Naive B cell (primary cell): ENCODE data around the gene ETNK2. TPM values are rescaled to one million over a fixed set of nuclear protein-coding genes. Genes with fewer than 3 reads are reported as not detected.

Source experiments
- ATAC-seq, 2 donors: fragments of 150-1000 bp; cut with Tn5 transposase; 2 replicates each; pipeline ENCODE4 v1.10.0; 2021; ENCODE audit warnings: low read depth in 2 of 2, mild to moderate bottlenecking in 2 of 2, moderate library complexity in 2 of 2
- DNase-seq: peaks from one replicate; pipeline ENCODE4 v3.0.0; 2022
- H3K27ac Mint-ChIP-seq, 6 donors: one replicate each; pipeline ENCODE4 v1.8.0; 2020 to 2022; ENCODE audit warnings: mild to moderate bottlenecking in 6 of 6, mixed read lengths in 6 of 6, moderate library complexity in 5 of 6, inconsistent platforms in 2 of 6
- H3K27me3 Mint-ChIP-seq, 3 donors: one replicate each; pipeline ENCODE4 v1.8.0; 2021 to 2022; ENCODE audit warnings: mixed read lengths in 3 of 3, mild to moderate bottlenecking in 1 of 3
- H3K36me3 Mint-ChIP-seq, 2 donors: one replicate each; pipeline ENCODE4 v1.8.0; 2020 to 2022; ENCODE audit warnings: mixed read lengths in 2 of 2, inconsistent platforms in 1 of 2, mild to moderate bottlenecking in 1 of 2
- H3K4me1 Mint-ChIP-seq, 3 donors: one replicate each; pipeline ENCODE4 v1.8.0; 2020 to 2022; ENCODE audit warnings: mixed read lengths in 3 of 3, inconsistent platforms in 1 of 3, mild to moderate bottlenecking in 1 of 3, moderate library complexity in 1 of 3
- H3K4me3 Mint-ChIP-seq, 8 donors: one replicate each; pipeline ENCODE4 v1.8.0; 2020 to 2022; ENCODE audit warnings: mild to moderate bottlenecking in 8 of 8, mixed read lengths in 8 of 8, moderate library complexity in 8 of 8, inconsistent platforms in 2 of 8
- H3K9me3 Mint-ChIP-seq, 7 donors: one replicate each; pipeline ENCODE4 v1.8.0; 2020 to 2022; ENCODE audit warnings: mixed read lengths in 7 of 7, mild to moderate bottlenecking in 5 of 7, inconsistent platforms in 2 of 7, moderate library complexity in 1 of 7
- polyA plus RNA-seq, 6 donors: library from polyadenylated mRNA; unstranded; fragments of 300-500 nt; fragmentation: Illumina TruSeq; gene quantifications; one replicate each; pipeline ENCODE4 v1.2.3, GENCODE V29; 2021; ENCODE audit warnings: low read depth in 6 of 6

Gene ETNK2
- polyA plus RNA-seq, 6 donors from 2014 or later = 0.18 to 0.99 (median 0.35) TPM; not detected in 2

DNA sequence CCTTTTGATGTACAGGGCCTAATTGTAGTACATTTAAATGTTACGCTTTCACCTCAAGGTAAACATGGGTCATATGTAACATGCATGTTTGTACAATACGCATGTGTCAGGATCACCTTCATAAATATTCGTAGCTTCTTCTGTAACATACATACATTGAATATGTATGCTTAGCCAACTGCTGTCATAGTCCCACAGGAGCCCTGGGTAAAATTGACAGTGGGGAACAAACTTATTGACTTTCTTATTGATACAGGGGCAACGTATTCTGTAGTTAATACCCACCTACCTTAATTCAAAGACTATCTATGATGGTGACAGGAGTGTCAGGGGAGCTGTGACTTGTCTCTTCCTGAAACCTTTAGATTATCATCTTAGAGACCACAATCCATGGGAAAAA lies 18.0 kb upstream of the ETNK2 start:
- Mint-ChIP-seq H3K9me3 (peaks cover 3 to 61% (median 46%) of the 10 kb centered on the region in 7 donors), H3K4me1 (no peaks in the 10 kb centered on the region), H3K36me3 (peaks cover 0 to 17% of the 10 kb centered on the region in 2 donors), H3K27ac (no peak overlapping the region), H3K4me3 (no peak overlapping the region), H3K27me3 (peaks cover 10 to 20% (median 20%) of the 10 kb centered on the region in 3 donors)
- ATAC-seq = no peak
- no peak for DNase-seq

DNA sequence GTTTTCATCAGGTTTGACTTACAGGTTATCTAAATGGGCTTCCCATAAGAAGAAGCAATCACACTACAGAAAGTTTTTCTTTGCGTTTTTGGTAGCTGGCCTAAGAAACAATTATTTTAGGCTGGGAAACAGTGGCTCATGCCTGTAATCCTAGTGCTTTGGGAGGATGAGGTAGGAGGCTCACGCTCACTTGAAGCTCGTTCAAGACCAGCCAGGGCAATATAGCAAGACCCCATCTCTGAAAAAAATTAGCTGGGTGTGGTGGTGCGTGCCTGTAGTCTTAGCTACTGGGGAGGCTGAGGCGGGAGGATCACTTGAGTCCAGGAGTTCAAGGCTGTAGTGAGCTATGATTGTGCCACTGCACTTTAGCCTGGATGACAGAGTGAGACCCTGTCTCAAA lies 15.9 kb upstream of the ETNK2 start:
- DNase-seq (no peak), ATAC-seq (no peak)
- Mint-ChIP-seq H3K36me3 (peaks cover 0 to 6% of the 10 kb centered on the region in 2 donors), H3K9me3 (peaks cover 0 to 50% (median 45%) of the 10 kb centered on the region in 7 donors), H3K27ac (no peak overlapping the region), H3K27me3 (peaks cover 4 to 16% (median 13%) of the 10 kb centered on the region in 3 donors), H3K4me1 (no peaks in the 10 kb centered on the region), H3K4me3 (no peak overlapping the region)

DNA sequence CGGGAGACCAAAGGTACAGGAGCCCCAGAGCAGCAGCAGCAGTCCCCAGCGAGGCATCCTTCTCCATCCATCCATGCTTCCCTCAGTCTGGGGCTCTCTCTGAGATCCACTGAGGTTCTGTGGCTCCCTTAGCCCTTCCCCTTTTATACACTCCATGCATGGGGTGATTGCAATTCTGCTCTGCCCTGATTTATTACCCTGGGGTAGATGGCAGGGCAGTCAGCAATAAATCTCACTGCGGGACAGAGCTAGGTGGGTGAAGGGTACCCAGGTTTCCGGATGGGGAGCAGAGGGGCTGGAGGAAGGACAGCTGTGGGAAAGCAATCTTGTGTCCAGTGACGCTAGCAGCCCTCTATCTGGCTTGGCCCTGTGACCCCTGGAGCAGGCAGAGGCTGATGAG lies 14.4 kb upstream of the ETNK2 start, which contains the start of gene REN:
Gene REN, minus strand, starts transcription at position 119 of the 400 bp plus-strand sequence. Its CDS starts 44 bp downstream, at position 75.
- H3K4me3 Mint-ChIP-seq = no peak within 1 kb of the TSS
- H3K27me3 Mint-ChIP-seq = peaks cover 4 to 16% (median 15%) of the 10 kb centered on the region in 3 donors
- ATAC-seq (no peak), DNase-seq (no peak)
- H3K36me3 Mint-ChIP-seq = peaks cover 0 to 5% of the 10 kb centered on the region in 2 donors
- no peak within 1 kb of the TSS for H3K27ac Mint-ChIP-seq
- H3K4me1 Mint-ChIP-seq = no peaks in the 10 kb centered on the region
- H3K9me3 Mint-ChIP-seq = peaks cover 0 to 38% (median 34%) of the 10 kb centered on the region in 7 donors

DNA sequence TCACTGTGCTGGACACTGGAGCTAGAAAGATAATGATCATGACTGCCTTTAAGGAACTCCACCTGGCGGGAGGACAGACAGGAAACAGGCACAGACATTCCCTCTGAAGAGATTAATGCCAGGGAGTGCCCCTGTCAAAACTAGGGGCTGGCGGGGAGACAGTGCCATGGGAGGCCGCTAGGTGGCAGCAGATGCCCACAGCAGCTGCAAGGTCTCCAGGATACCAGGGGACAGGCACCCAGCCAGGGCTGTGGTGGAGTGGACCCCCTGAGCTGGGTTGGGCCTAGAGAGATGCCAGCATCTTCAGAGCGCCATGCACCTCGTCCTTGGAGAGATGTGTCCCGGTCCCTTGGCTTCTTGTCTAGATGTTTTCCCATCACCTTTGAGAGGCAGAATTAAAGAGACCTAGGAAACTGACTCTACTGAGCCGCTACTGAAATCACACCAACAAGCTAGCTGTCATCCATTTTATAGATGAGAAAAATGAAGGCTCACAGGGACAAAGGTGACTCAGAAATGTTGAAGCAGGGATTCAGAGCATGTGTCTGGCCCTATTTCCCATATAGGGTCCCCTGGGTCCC lies 10.7 kb upstream of the ETNK2 start:
- peak overlapping the region in 2 of 6 donors; percentile 11 to 61 for H3K27ac Mint-ChIP-seq
- H3K27me3 Mint-ChIP-seq = peaks cover 23 to 43% (median 39%) of the 10 kb centered on the region in 3 donors
- peaks cover 0 to 4% of the 10 kb centered on the region in 2 donors for H3K36me3 Mint-ChIP-seq
- no peaks in the 10 kb centered on the region for H3K4me1 Mint-ChIP-seq
- ATAC-seq (peak; percentile 83 to 89), DNase-seq (peak; percentile 64)
- peaks cover 0 to 9% (median 3%) of the 10 kb centered on the region in 7 donors for H3K9me3 Mint-ChIP-seq
- no peak overlapping the region for H3K4me3 Mint-ChIP-seq

DNA sequence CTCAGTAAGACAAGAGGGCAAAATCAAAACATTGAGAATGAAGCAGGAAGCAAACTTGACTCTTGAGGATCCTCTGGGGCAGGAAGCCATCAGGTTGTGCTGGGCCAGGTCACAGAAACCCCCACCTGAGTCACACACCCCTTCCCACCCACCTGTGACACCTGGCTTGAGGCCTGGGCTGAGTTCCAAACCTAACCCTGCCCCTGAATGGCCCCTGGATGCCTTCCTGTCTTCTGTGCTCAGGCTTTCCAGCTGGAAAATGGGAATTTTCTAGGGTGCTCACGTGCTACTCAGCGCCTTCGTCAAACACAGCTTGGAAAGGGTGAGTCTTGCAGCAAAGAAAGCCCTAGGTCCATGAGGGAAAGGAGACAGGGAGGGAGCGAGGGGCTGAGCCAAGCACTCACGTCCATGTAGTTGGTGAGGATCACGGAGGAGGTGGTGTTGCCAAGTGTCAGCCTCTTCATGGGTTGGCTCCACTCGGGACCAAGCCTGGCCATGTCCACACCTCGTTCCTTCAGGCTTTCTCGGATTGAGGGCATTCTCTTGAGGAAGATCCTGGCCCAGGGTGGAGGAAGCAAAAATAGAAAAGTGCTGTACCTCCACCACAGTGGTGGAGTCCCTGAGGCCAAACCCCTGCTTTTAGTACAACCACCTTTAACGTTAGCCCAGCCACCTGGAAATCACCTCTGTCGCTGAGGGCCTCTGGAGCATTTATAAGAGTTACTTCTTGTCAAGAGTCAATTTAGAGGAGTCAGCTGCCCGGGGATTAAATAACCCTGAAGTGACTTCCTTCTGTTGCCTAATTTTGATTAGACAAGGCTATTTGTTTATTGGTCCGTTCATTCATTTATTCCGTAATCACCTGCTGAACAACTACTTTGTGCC lies 10.0 kb upstream of the ETNK2 start:
- Mint-ChIP-seq H3K36me3 (no peaks in the 10 kb centered on the region), H3K27me3 (peaks cover 20 to 46% (median 46%) of the 10 kb centered on the region in 3 donors), H3K4me1 (no peaks in the 10 kb centered on the region), H3K27ac (peak overlapping the region in 2 of 6 donors; percentile 11 to 61), H3K4me3 (no peak overlapping the region), H3K9me3 (peaks cover 0 to 3% (median 0%) of the 10 kb centered on the region in 7 donors)
- DNase-seq = no peak
- no peak for ATAC-seq

DNA sequence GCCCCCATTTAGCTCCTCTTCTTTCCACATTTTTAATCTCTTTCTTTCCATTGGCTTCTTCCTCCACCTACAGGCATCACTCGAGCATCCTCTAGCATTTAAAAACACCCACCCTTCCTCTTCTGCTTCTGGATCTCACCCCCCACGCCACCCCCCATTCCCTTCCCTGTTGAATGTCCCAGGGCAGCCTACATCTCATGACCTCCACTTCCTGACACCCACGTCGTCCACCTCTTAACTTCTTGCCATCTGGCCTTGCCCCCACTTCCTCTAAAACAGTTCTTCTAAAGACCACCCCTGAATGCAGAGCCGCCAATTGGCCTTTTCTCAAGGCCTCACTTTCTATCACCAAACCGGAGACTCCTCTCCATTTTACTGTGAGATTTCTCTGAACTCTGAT lies 6.1 kb upstream of the ETNK2 start:
- no peak for DNase-seq
- H3K4me3 Mint-ChIP-seq = peak overlapping the region in 1 of 8 donors; percentile 19
- peaks cover 38 to 69% (median 58%) of the 10 kb centered on the region in 3 donors for H3K27me3 Mint-ChIP-seq
- H3K36me3 Mint-ChIP-seq = no peaks in the 10 kb centered on the region
- H3K27ac Mint-ChIP-seq = peak overlapping the region in 3 of 6 donors; percentile 23 to 64 (median 62)
- H3K9me3 Mint-ChIP-seq = no peaks in the 10 kb centered on the region
- H3K4me1 Mint-ChIP-seq = peaks cover 0 to 1% (median under 1%) of the 10 kb centered on the region in 3 donors
- ATAC-seq = no peak

DNA sequence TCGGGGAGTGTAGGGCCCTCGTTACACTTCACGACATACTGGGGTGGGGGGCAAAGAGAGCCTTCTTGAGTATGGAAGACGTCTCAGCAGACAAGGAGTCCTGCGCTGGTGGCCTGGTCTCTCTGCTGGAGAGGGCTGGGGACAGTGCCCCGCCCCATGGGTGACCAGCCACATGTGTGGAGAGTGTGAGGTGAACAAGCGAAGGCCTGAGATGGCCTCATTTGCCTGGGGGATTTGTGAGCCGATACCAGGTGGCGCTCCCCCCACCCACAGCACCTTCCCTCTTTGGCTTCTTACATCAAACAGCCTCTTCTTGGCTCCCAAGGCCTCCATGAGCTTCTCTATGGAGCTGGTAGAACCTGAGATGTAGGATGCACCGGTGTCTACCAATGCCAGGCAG lies 4.0 kb upstream of the ETNK2 start:
- Mint-ChIP-seq H3K4me3 (no peak overlapping the region), H3K27ac (peak overlapping the region in 1 of 6 donors; percentile 22), H3K36me3 (no peaks in the 10 kb centered on the region), H3K4me1 (peaks cover 0 to 9% (median 3%) of the 10 kb centered on the region in 3 donors), H3K9me3 (no peaks in the 10 kb centered on the region), H3K27me3 (peaks cover 37 to 66% (median 62%) of the 10 kb centered on the region in 3 donors)
- no peak for DNase-seq
- ATAC-seq = no peak

DNA sequence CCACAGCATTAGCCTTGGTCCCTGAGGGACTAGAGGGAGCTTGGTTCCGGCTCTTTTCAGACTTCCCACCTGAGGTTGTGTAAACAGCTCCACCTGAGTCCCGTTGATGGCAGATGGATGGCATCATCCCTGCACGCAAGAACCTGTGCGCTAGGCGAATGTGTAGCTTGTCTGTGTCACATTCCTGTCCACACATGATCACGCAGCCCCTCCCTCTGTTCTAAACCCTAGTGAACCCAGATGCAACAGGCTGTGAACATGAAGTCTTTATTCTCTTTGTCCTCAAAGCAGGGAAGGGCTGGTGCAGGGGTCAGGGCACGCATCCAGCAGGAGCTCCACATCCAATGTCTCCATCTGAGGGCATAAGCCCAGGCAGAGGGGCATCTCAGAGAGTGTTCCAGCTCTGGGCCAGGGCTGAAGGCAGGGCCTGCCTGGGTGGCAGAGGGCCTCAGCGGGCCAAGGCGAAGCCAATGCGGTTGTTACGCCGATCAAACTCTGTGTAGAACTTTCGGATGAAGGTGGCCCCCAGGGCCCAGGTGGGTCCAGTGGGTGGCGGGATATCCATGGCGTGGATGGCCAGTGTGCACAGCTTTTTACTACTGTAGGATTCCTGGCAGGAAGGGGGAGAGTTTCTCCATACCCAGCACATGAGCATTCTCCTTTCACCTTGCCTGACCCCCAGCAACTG lies 2.9 kb upstream of the ETNK2 start:
- peaks cover 0 to 9% (median 3%) of the 10 kb centered on the region in 3 donors for H3K4me1 Mint-ChIP-seq
- no peaks in the 10 kb centered on the region for H3K36me3 Mint-ChIP-seq
- H3K27ac Mint-ChIP-seq = peak overlapping the region in 1 of 6 donors; percentile 72
- DNase-seq = no peak
- ATAC-seq = no peak
- H3K27me3 Mint-ChIP-seq = peaks cover 34 to 69% (median 55%) of the 10 kb centered on the region in 3 donors
- H3K9me3 Mint-ChIP-seq = no peaks in the 10 kb centered on the region
- peak overlapping the region in 1 of 8 donors; percentile 3 for H3K4me3 Mint-ChIP-seq

DNA sequence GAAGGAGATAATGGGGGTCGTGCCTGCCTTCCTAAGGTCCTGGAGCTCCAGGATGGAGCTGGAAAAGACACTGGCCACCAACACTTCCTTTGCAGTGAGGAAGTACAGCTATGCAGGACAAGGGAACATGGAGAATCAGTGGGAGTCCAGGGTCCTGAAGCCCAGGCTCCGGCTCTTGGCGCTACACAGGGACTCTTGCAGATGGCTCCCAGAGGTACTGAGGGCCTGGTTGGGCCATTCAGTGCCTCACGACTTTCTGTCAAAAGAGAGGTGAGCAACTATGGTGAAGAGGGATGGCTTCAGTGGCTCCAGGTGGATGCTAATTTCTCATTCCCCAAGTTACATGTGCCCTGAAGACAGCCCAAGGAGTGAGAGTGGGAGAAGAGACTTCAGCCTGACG lies 1.8 kb upstream of the ETNK2 start:
- H3K9me3 Mint-ChIP-seq = no peaks in the 10 kb centered on the region
- peak overlapping the region in 1 of 6 donors; percentile 82 for H3K27ac Mint-ChIP-seq
- H3K27me3 Mint-ChIP-seq = peaks cover 33 to 62% (median 48%) of the 10 kb centered on the region in 3 donors
- no peaks in the 10 kb centered on the region for H3K36me3 Mint-ChIP-seq
- peaks cover 0 to 9% (median 3%) of the 10 kb centered on the region in 3 donors for H3K4me1 Mint-ChIP-seq
- ATAC-seq (no peak), DNase-seq (no peak)
- peak overlapping the region in 2 of 8 donors; percentile 72 to 81 for H3K4me3 Mint-ChIP-seq

DNA sequence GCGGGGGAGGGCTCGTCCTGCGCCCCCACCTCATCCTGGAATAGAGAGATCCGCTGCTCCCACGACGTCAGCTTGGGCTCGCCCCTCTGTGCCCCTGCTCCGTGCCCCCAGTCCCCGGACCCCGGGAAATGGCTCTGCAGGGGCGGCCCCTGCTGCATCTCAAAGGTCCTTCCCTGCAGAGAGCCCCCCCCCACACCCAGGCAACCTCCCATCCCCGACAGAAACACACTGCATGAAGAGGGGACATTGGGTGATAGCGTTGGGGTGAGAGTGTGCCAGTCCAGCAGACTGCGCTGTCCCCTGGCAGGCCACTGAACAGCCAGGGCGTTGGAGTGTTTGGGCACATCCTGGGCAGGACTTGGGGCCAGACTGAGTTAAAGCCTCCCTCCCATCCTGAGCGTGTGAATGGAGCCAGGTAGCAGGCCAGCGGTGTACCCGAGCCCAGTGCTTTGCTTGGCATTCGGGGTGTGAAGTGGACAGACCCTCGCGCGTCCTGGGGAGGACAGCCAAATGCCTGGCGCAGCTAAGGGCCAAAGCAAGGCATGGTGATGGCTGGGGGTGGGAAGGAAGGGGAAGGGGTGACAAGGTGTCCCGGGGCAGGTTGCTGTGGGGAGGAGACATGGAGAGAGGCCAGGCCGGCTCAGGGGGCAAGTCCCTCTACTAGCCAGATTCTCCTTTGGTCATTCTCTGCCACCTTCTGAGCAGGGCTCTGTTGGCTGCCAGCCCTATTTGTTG lies 633 bp upstream of the ETNK2 start:
- no peaks in the 10 kb centered on the region for H3K36me3 Mint-ChIP-seq
- H3K27me3 Mint-ChIP-seq = peaks cover 24 to 53% (median 38%) of the 10 kb centered on the region in 3 donors
- no peaks in the 10 kb centered on the region for H3K9me3 Mint-ChIP-seq
- peak overlapping the region; percentile 71 to 87 (median 75) for H3K4me3 Mint-ChIP-seq
- ATAC-seq = peak in 1 of 2 donors; percentile 9
- no peak for DNase-seq
- H3K4me1 Mint-ChIP-seq = peaks cover 0 to 9% (median 3%) of the 10 kb centered on the region in 3 donors
- peak overlapping the region in 3 of 6 donors; percentile 47 to 52 (median 51) for H3K27ac Mint-ChIP-seq

DNA sequence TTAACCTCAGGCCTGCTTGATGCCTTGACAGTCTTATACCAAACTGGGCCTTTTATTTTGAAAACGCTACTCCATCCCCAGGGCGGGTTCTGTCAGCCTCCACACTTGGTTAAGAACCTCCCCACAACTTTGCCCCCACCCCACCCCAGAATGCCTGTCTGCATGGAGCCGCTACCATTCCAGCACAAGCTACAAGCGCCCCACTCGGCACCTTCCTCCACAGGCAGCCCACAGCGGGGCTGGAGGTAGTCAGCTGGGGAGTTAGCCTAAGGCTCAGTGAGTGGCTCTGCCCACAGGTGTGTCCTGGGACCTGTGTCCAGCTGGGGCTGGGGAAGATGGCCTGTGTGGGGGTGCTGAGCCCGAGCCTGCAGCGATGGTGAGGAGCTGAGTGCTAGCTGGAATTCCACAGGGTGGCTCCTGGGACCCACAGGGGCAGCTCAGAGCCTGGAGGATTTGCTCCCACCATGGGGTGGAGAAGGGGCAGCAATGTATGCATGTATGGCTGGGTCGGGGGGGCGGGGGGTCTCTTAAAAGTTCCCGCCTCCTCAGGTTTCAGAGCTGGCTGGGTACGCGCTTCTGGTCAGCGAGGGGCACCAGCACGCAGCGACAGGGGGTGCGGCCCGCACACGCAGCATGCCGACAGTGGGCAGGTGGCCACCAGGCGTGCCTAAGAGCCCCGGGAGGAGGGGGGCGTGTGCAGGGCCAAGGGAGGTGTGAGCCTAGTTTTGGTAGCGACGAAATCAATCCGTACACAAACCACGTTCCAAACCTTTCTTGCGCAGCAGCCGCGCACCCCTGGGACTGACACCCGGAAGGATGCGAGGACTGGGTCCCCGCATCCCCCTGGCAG lies 917 bp downstream of the ETNK2 start:
- ATAC-seq = peak; percentile 46
- peaks cover 19 to 42% (median 26%) of the 10 kb centered on the region in 3 donors for H3K27me3 Mint-ChIP-seq
- H3K36me3 Mint-ChIP-seq = no peaks in the 10 kb centered on the region
- DNase-seq = no peak
- H3K9me3 Mint-ChIP-seq = no peaks in the 10 kb centered on the region
- peak overlapping the region in 1 of 6 donors; percentile 60 for H3K27ac Mint-ChIP-seq
- peak overlapping the region; percentile 64 to 88 (median 80) for H3K4me3 Mint-ChIP-seq
- peaks cover 0 to 9% (median 3%) of the 10 kb centered on the region in 3 donors for H3K4me1 Mint-ChIP-seq
